Astrocyte (in vitro differentiated cells and primary cell): ENCODE measurements around the gene IFIT1. TPM values are rescaled to one million over a fixed set of nuclear protein-coding genes. Genes with fewer than 3 reads are reported as not detected.

Source experiments
- DNase-seq: peaks from one replicate; pipeline ENCODE4 v3.0.0-alpha.2; 2010; ENCODE audit warnings: low read depth
- FAIRE-seq: peaks from 2 replicates; lab custom pipeline; 2011; peaks lifted over from hg19 to GRCh38; lab: Jason Lieb, UNC
- H2AFZ ChIP-seq: 2 replicates; pipeline ENCODE4 v1.6.0; 2012; ENCODE audit warnings: low read depth, low read length, inconsistent platforms
- H3K27ac ChIP-seq: 2 replicates; pipeline ENCODE4 v1.5.1; 2011; ENCODE audit warnings: low read depth, low read length, inconsistent platforms
- H3K27me3 ChIP-seq: 2 replicates; pipeline ENCODE4 v1.6.0; 2011; ENCODE audit warnings: low read length, inconsistent platforms; ENCODE audit not compliant: insufficient read depth
- H3K36me3 ChIP-seq: 2 replicates; pipeline ENCODE4 v1.5.1; 2011; ENCODE audit warnings: low read length, inconsistent platforms; ENCODE audit not compliant: insufficient read depth
- H3K4me1 ChIP-seq: 2 replicates; pipeline ENCODE4 v1.5.1; 2011; ENCODE audit warnings: low read length, inconsistent platforms; ENCODE audit not compliant: insufficient read depth
- H3K4me2 ChIP-seq: 2 replicates; pipeline ENCODE4 v1.6.0; 2012; ENCODE audit warnings: low read length, inconsistent platforms
- H3K4me3 ChIP-seq: 2 replicates; pipeline ENCODE4 v1.5.1; 2011; ENCODE audit warnings: low read depth, mild to moderate bottlenecking, low read length, inconsistent platforms; ENCODE audit not compliant: insufficient read depth
- H3K79me2 ChIP-seq: 2 replicates; pipeline ENCODE4 v1.6.0; 2012; ENCODE audit warnings: mild to moderate bottlenecking, low read length, inconsistent platforms; ENCODE audit not compliant: insufficient read depth
- H3K9ac ChIP-seq: 2 replicates; pipeline ENCODE4 v1.6.0; 2012; ENCODE audit warnings: mild to moderate bottlenecking, low read length, inconsistent platforms
- H3K9me3 ChIP-seq: 2 replicates; pipeline ENCODE4 v1.5.1; 2012; ENCODE audit warnings: low read depth, mild to moderate bottlenecking, low read length, inconsistent platforms; ENCODE audit not compliant: insufficient read depth
- H4K20me1 ChIP-seq: 2 replicates; pipeline ENCODE4 v1.6.0; 2012; ENCODE audit warnings: low read length, inconsistent platforms; ENCODE audit not compliant: insufficient read depth
- H3K27ac Mint-ChIP-seq: one replicate; pipeline ENCODE4 v1.8.0; 2021; ENCODE audit warnings: mild to moderate bottlenecking, mixed read lengths; ENCODE audit not compliant: unreplicated experiment
- H3K27me3 Mint-ChIP-seq: one replicate; pipeline ENCODE4 v1.8.0; 2021; ENCODE audit warnings: low read depth, mixed read lengths; ENCODE audit not compliant: unreplicated experiment
- H3K36me3 Mint-ChIP-seq: one replicate; pipeline ENCODE4 v1.8.0; 2021; ENCODE audit warnings: low read depth, mixed read lengths; ENCODE audit not compliant: unreplicated experiment
- H3K4me1 Mint-ChIP-seq: one replicate; pipeline ENCODE4 v1.8.0; 2021; ENCODE audit warnings: low read depth, mixed read lengths; ENCODE audit not compliant: unreplicated experiment
- H3K4me3 Mint-ChIP-seq: one replicate; pipeline ENCODE4 v1.8.0; 2021; ENCODE audit warnings: mild to moderate bottlenecking, moderate library complexity, mixed read lengths; ENCODE audit not compliant: unreplicated experiment
- H3K9me3 Mint-ChIP-seq: one replicate; pipeline ENCODE4 v1.8.0; 2021; ENCODE audit warnings: mild to moderate bottlenecking, mixed read lengths; ENCODE audit not compliant: unreplicated experiment
- CTCF ChIP-seq: IDR thresholded peaks from 2 replicates; pipeline ENCODE4 v1.5.1; 2011; ENCODE audit warnings: low read depth, mild to moderate bottlenecking, inconsistent platforms, low read length, moderate library complexity; ENCODE audit not compliant: insufficient read depth
- EZH2 ChIP-seq: IDR thresholded peaks from 2 replicates; pipeline ENCODE4 v1.6.1; 2012; ENCODE audit warnings: mild to moderate bottlenecking, low read length, inconsistent platforms; ENCODE audit not compliant: insufficient read depth
- total RNA-seq: library from RNA; stranded (reverse); gene quantifications from 2 replicates; pipeline ENCODE4 v1.2.1, GENCODE V29; 2021

The IFIT1 gene
- total RNA-seq, 1 donor from 2014 or later = 335 TPM

GRCh38 chr10:89414879-89415821 is 22.7 kb downstream of the IFIT1 start:
- H3K9me3 Mint-ChIP-seq = peaks cover 12% of the 10 kb centered on the region
- Histone ChIP-seq H3K9ac (peak overlapping the region; percentile 95), H2AFZ (peak overlapping the region; percentile 88), H3K9me3 (no peaks in the 10 kb centered on the region), H3K36me3 (no peaks in the 10 kb centered on the region), H3K27ac (peak overlapping the region; percentile 85), H3K4me2 (peak overlapping the region; percentile 85), H3K4me1 (peaks cover 10% of the 10 kb centered on the region), H4K20me1 (no peaks in the 10 kb centered on the region), H3K4me3 (peak overlapping the region; percentile 98), H3K79me2 (peaks cover 13% of the 10 kb centered on the region), H3K27me3 (no peaks in the 10 kb centered on the region)
- H3K27ac Mint-ChIP-seq = peak overlapping the region; percentile 98
- TF ChIP-seq CTCF (no peak), EZH2 (no peak)
- DNase-seq (peak; percentile 21), FAIRE-seq (no peak)
- no peaks in the 10 kb centered on the region for H3K27me3 Mint-ChIP-seq
- peak overlapping the region; percentile 97 for H3K4me3 Mint-ChIP-seq
- peaks cover 5% of the 10 kb centered on the region for H3K4me1 Mint-ChIP-seq
- peaks cover 29% of the 10 kb centered on the region for H3K36me3 Mint-ChIP-seq

GRCh38 chr10:89416465-89416864 is 24.0 kb downstream of the IFIT1 start:
- DNase-seq = no peak
- TF ChIP-seq CTCF = no peak
- TF ChIP-seq EZH2 = no peak
- Mint-ChIP-seq H3K4me3 (peak overlapping the region; percentile 97), H3K27me3 (no peaks in the 10 kb centered on the region), H3K27ac (no peak overlapping the region), H3K4me1 (peaks cover 5% of the 10 kb centered on the region), H3K9me3 (peaks cover 12% of the 10 kb centered on the region), H3K36me3 (peaks cover 34% of the 10 kb centered on the region)
- H3K36me3 ChIP-seq = no peaks in the 10 kb centered on the region
- no peak overlapping the region for H3K4me3 ChIP-seq
- no peak overlapping the region for H2AFZ ChIP-seq
- H3K4me1 ChIP-seq = peaks cover 10% of the 10 kb centered on the region
- no peaks in the 10 kb centered on the region for H3K9me3 ChIP-seq
- H3K27me3 ChIP-seq = no peaks in the 10 kb centered on the region
- H3K79me2 ChIP-seq = peaks cover 13% of the 10 kb centered on the region
- H4K20me1 ChIP-seq = no peaks in the 10 kb centered on the region
- no peak overlapping the region for H3K4me2 ChIP-seq
- H3K27ac ChIP-seq = no peak overlapping the region
- no peak overlapping the region for H3K9ac ChIP-seq
- no peak for FAIRE-seq

- H3K4me1 ChIP-seq = peaks cover 5% of the 10 kb centered on the region
- Mint-ChIP-seq H3K4me1 (peaks cover 10% of the 10 kb centered on the region), H3K9me3 (peaks cover 7% of the 10 kb centered on the region), H3K4me3 (peak overlapping the region; percentile 81), H3K27ac (no peak overlapping the region), H3K36me3 (peaks cover 25% of the 10 kb centered on the region), H3K27me3 (no peaks in the 10 kb centered on the region)
- H3K9me3 ChIP-seq = no peaks in the 10 kb centered on the region
- no peak overlapping the region for H3K4me2 ChIP-seq
- no peak overlapping the region for H2AFZ ChIP-seq
- H3K9ac ChIP-seq = no peak overlapping the region
- DNase-seq (no peak), FAIRE-seq (no peak)
- no peaks in the 10 kb centered on the region for H4K20me1 ChIP-seq
- H3K79me2 ChIP-seq = peaks cover 11% of the 10 kb centered on the region
- H3K27ac ChIP-seq = no peak overlapping the region
- peak; percentile 52 for TF ChIP-seq CTCF
- TF ChIP-seq EZH2 = no peak
- H3K27me3 ChIP-seq = no peaks in the 10 kb centered on the region
- H3K36me3 ChIP-seq = no peaks in the 10 kb centered on the region
- no peak overlapping the region for H3K4me3 ChIP-seq
Measured at GRCh38 chr10:89419548-89419947, 27.1 kb downstream of the IFIT1 start.
